ENCODE data around the gene BHLHE40. TPM values are rescaled to one million over a fixed set of nuclear protein-coding genes. Genes with fewer than 3 reads are reported as not detected.

The BHLHE40 gene
- total and polyA plus RNA-seq, 8 donors = 19.3 to 66.7 (median 33.2) TPM

GRCh38 chr3:4995500-4996053 is 16.3 kb downstream of the BHLHE40 start:
- Histone ChIP-seq H3K9me3 (no peaks in the 10 kb centered on the region), H3K4me3 (no peak overlapping the region), H3K27ac (peak overlapping the region in 1 of 4 donors; percentile 51), H3K36me3 (no peaks in the 10 kb centered on the region), H3K4me1 (no peaks in the 10 kb centered on the region), H3K27me3 (no peaks in the 10 kb centered on the region)
- intact Hi-C loops (cut with DNase I) = no loop called here
- 85 to 93% methylated on average over 9 of the region's 9 CpGs for WGBS, 2 donors
- ATAC-seq (no peak), DNase-seq (no peak), FAIRE-seq (no peak)
- TF ChIP-seq, protein P1, sequence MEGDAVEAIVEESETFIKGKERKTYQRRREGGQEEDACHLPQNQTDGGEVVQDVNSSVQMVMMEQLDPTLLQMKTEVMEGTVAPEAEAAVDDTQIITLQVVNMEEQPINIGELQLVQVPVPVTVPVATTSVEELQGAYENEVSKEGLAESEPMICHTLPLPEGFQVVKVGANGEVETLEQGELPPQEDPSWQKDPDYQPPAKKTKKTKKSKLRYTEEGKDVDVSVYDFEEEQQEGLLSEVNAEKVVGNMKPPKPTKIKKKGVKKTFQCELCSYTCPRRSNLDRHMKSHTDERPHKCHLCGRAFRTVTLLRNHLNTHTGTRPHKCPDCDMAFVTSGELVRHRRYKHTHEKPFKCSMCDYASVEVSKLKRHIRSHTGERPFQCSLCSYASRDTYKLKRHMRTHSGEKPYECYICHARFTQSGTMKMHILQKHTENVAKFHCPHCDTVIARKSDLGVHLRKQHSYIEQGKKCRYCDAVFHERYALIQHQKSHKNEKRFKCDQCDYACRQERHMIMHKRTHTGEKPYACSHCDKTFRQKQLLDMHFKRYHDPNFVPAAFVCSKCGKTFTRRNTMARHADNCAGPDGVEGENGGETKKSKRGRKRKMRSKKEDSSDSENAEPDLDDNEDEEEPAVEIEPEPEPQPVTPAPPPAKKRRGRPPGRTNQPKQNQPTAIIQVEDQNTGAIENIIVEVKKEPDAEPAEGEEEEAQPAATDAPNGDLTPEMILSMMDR (IDR thresholded peaks at IDR 0.05) = no peak

GRCh38 chr3:4996223-4996765 is 17.1 kb downstream of the BHLHE40 start:
- Histone ChIP-seq H3K27me3 (no peaks in the 10 kb centered on the region), H3K36me3 (no peaks in the 10 kb centered on the region), H3K4me1 (no peaks in the 10 kb centered on the region), H3K4me3 (no peak overlapping the region), H3K9me3 (no peaks in the 10 kb centered on the region), H3K27ac (no peak overlapping the region)
- 90 to 95% methylated on average over 8 of the region's 8 CpGs for WGBS, 2 donors
- no peak for FAIRE-seq
- intact Hi-C loops (cut with DNase I) = no loop called here
- no peak for DNase-seq
- TF ChIP-seq, protein P1 (IDR thresholded peaks at IDR 0.05) = no peak
- ATAC-seq = no peak

- Histone ChIP-seq H3K9me3 (no peaks in the 10 kb centered on the region), H3K27ac (no peak overlapping the region), H3K4me3 (no peak overlapping the region), H3K4me1 (no peaks in the 10 kb centered on the region), H3K36me3 (no peaks in the 10 kb centered on the region), H3K27me3 (no peaks in the 10 kb centered on the region)
- intact Hi-C loops (cut with DNase I) = no loop called here
- no peak for FAIRE-seq
- ATAC-seq = no peak
- TF ChIP-seq, protein P1 (IDR thresholded peaks at IDR 0.05) = no peak
- 75 to 78% methylated on average over 11 of the region's 11 CpGs for WGBS, 2 donors
- DNase-seq = no peak
Observed at GRCh38 chr3:4996771-4997291, 17.6 kb downstream of the BHLHE40 start.

- DNase-seq = no peak
- ATAC-seq = no peak
- Histone ChIP-seq H3K4me1 (no peaks in the 10 kb centered on the region), H3K9me3 (no peaks in the 10 kb centered on the region), H3K27ac (no peak overlapping the region), H3K36me3 (no peaks in the 10 kb centered on the region), H3K27me3 (no peaks in the 10 kb centered on the region), H3K4me3 (no peak overlapping the region)
- TF ChIP-seq, protein P1 (IDR thresholded peaks at IDR 0.05) = no peak
- 85 to 88% methylated on average over 7 of the region's 7 CpGs for WGBS, 2 donors
- intact Hi-C loops (cut with DNase I) = no loop called here
- no peak for FAIRE-seq
Observed at GRCh38 chr3:4997946-4998345, 18.7 kb downstream of the BHLHE40 start.

- H3K4me1 ChIP-seq = no peaks in the 10 kb centered on the region
- ATAC-seq (no peak), DNase-seq (no peak), FAIRE-seq (no peak)
- H3K27ac ChIP-seq = no peak overlapping the region
- no peak overlapping the region for H3K4me3 ChIP-seq
- no peaks in the 10 kb centered on the region for H3K27me3 ChIP-seq
- no peaks in the 10 kb centered on the region for H3K36me3 ChIP-seq
- TF ChIP-seq, protein P1 (IDR thresholded peaks at IDR 0.05) = no peak
- intact Hi-C loops (cut with DNase I) = no loop called here
- WGBS, 2 donors = 65 to 67% methylated on average over 6 of the region's 6 CpGs
- H3K9me3 ChIP-seq = no peaks in the 10 kb centered on the region
Observed at GRCh38 chr3:4999531-5000184, 20.4 kb downstream of the BHLHE40 start.

Measured in pancreas (tissue), 10 donors.